HL-60/S4 (cell line): ENCODE results near the gene TAMALIN.

Source experiments
- in situ Hi-C: fragments of 300-500 bp; cut with MboI; formaldehyde crosslinking; loops from 2 replicates; pipeline ENCODE4 v1.14.3; 2022; ENCODE audit warnings: low sequenced_read_pairs

The TAMALIN gene

DNA sequence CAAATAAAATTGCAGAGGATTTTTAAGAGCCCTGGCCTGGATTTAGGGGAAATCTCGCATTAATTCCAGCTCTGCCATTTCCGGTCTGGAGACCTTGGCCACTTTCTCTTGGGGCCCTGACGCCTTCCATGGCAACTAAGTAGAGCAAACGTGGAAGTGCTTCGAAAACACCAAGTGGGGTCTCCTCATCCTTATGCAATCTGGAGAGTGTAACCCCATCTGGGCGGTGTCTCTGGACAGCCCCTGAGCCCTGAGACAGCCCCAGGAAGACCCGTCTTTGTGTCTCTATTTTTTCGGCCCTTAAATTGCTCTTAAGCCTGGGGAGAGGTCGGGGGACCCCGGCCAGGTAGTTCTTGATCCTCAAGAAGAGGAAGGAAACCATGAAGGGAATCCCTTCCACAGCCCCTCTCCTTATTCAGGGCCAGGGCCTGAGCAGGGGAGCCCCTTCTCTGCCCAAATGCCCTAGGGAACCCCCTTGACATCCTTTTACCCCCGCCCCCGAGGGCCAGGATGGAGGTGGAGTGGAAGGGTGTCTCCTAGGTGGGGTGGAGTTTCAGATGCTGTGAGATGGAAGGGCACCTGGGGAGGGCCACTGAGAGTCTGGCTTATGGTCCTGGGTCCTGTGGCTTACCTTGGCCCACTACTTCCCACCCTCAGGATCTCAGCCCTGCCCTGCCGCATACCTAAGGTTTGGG is 26.8 kb downstream of the TAMALIN start:
- in situ Hi-C loops: no loop called here

DNA sequence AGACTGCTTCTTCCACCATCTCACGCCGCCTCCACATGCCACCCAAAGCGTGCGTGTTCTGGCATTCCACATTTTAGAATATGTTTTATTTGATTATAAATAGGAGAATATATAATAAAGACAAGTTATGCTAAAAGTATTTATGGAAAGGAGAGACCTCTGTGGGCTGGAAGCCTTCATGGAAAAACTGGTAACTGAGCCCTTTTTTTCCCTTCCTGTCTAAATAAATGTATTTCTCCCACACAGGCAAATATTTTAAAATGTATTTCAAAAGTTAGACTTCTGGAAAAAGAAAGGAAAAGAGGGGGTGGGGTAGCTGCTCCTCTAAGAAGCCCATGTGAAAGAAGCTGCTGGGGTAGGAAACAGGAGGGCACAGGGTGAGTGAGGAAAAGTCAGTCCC is 28.4 kb downstream of the TAMALIN start:
- in situ Hi-C loops: no loop called here

GRCh38 chr12:52035926-52036325 is 29.2 kb downstream of the TAMALIN start:
- in situ Hi-C loops: no loop called here

- in situ Hi-C loops: no loop called here
Measured at GRCh38 chr12:52036587-52037171, 29.9 kb downstream of the TAMALIN start.

DNA sequence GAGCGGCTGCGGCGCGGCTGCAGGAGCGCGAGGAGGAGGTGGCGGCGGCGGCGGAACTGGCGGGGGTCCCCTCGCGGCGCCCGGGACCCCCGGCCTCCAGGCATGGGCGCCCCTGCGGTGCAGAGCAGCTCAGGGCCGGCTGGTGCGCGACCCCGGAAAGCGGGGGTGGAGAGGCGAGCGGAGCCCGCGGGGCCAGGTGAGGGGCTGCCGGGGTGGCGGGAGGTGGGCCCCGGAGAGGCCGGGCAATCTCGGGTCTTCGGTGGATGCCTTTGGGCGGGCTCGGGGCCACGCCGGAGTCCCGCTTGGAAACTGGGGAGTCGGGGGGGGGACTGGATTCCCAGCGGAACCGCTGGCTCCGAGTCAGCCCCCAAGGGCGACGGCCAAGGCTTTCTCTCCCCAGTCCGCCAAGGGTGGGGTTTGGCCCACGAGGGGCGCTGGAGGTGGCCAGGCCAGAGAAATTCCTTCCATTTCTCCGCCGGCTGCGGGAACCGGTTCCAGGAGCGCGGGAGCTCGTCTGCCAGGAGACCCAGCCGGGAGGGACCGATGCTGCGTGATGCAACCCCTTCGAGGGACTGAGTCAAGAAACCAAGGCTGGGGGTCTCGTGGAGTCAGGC is 30.6 kb downstream of the TAMALIN start:
- in situ Hi-C loops: no loop called here

GRCh38 chr12:52038447-52038846 is 31.7 kb downstream of the TAMALIN start:
- in situ Hi-C loops: no loop called here

- in situ Hi-C loops: no loop called here
Measured at GRCh38 chr12:52041035-52041434, 34.3 kb downstream of the TAMALIN start.

GRCh38 chr12:52041695-52042123 is 35.0 kb downstream of the TAMALIN start:
- in situ Hi-C loops: no loop called here

- in situ Hi-C loops: no loop called here
Measured at GRCh38 chr12:52042706-52043385, 36.1 kb downstream of the TAMALIN start.

- in situ Hi-C loops: no loop called here
Measured at GRCh38 chr12:52043386-52044212, 36.9 kb downstream of the TAMALIN start.

DNA sequence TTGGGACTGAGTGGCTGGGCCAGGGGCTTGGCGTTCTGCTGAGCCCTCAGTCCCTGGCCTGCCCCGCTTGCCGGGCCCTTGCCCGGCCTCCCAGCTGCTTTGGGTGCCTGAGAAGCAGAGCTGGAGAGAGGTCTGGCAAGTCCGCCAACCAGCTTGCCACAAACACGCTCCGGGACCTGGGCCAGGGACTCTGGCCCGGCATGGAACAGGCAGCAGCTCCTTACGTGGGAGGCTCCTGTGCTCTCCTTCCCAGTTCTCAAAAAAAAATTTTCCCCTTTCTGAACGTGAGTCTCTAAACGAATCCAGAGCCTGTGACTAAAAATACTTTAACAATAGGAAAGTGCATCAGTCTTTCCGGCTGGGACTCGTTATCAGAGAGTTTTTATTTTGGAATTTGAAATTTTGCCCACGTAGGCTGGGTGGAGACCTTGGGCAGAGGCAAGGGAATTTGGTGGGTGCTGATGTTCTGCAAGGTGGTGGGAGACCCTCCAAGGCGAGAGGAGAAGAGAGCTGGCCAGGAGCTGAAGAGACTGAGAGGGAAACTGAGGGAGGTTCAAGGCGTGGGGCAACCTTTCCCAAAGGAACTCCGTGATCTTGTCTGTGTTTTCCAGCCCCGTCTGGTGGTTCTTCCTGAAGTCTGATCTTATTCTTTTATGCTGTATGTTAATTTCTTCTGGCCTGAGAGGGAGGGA is 37.7 kb downstream of the TAMALIN start:
- in situ Hi-C loops: no loop called here

GRCh38 chr12:52045794-52046199 is 39.1 kb downstream of the TAMALIN start:
- in situ Hi-C loops: no loop called here

- in situ Hi-C loops: no loop called here
Measured at GRCh38 chr12:52046859-52047258, 40.1 kb downstream of the TAMALIN start.

- in situ Hi-C loops: no loop called here
Measured at GRCh38 chr12:52049286-52049685, 42.5 kb downstream of the TAMALIN start.

DNA sequence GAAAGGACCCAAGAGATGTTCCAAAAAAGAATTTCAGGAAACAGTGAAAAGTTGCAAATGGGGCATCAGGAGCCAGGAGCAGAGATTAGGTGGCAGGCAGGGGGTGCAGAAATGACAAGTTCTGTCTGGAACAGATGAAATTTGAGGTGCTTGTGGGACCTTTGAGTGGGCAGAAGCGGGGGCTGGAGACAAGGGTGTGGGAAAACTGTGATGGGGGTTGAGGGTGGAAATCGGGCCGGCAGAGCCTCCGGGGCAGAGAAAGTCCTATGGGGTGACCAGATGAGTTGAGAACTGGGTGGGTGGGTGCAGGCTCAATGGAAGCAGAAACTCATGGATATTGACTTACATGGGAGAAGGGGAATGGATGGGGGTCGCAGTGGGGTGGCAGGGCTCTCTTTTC is 42.9 kb downstream of the TAMALIN start:
- in situ Hi-C loops: no loop called here

- in situ Hi-C loops: no loop called here
Measured at GRCh38 chr12:52050116-52050757, 43.5 kb downstream of the TAMALIN start.

GRCh38 chr12:52050758-52051541 is 44.2 kb downstream of the TAMALIN start, which contains the start of gene NR4A1:
TSS of gene NR4A1 (plus strand) at chr12:52051442. CDS start at chr12:52054329, 2,887 bp downstream.
- in situ Hi-C loops: no loop called here

- in situ Hi-C loops: no loop called here
Measured at GRCh38 chr12:52052468-52053186, 45.9 kb downstream of the TAMALIN start.
